Hepatocyte (in vitro differentiated cells): ENCODE data around the gene TACO1. TPM values are rescaled to one million over a fixed set of nuclear protein-coding genes. Genes with fewer than 3 reads are reported as not detected.

ENCODE experiments used
- DNase-seq: peaks from one replicate; pipeline ENCODE4 v3.0.0-alpha.2; 2016; ENCODE audit warnings: low spot score
- H2AFZ ChIP-seq: fragments of 200-600 bp; sonication (generic); 2 replicates; pipeline ENCODE4 v1.6.0; 2016; ENCODE audit warnings: antibody characterized with exemption, mild to moderate bottlenecking
- H3K27ac ChIP-seq: fragments of 200-600 bp; sonication (generic); 2 replicates; pipeline ENCODE4 v1.5.1; 2016; ENCODE audit warnings: mild to moderate bottlenecking
- H3K27me3 ChIP-seq: fragments of 200-600 bp; sonication (generic); 2 replicates; pipeline ENCODE4 v1.6.1; 2016
- H3K36me3 ChIP-seq: fragments of 200-600 bp; sonication (generic); replicated peaks from 2 replicates; pipeline ENCODE4 v1.5.1; 2016; ENCODE audit warnings: low read depth; ENCODE audit not compliant: insufficient read depth
- H3K4me1 ChIP-seq: fragments of 200-600 bp; sonication (generic); 2 replicates; pipeline ENCODE4 v1.5.1; 2016; ENCODE audit warnings: mild to moderate bottlenecking, moderate library complexity; ENCODE audit not compliant: insufficient read depth
- H3K4me2 ChIP-seq: fragments of 200-600 bp; sonication (generic); 2 replicates; pipeline ENCODE4 v1.6.0; 2016
- H3K4me3 ChIP-seq: fragments of 200-600 bp; sonication (generic); 2 replicates; pipeline ENCODE4 v1.5.1; 2016; ENCODE audit warnings: mild to moderate bottlenecking
- H3K79me2 ChIP-seq: fragments of 200-600 bp; sonication (generic); 2 replicates; pipeline ENCODE4 v1.6.0; 2017; ENCODE audit warnings: mild to moderate bottlenecking
- H3K9me2 ChIP-seq: fragments of 200-600 bp; sonication (generic); replicated peaks from 2 replicates; pipeline ENCODE4 v1.6.0; 2017; ENCODE audit warnings: mild to moderate bottlenecking; ENCODE audit not compliant: insufficient read depth
- H3K9me3 ChIP-seq: fragments of 200-600 bp; sonication (generic); 2 replicates; pipeline ENCODE4 v1.5.1; 2016; ENCODE audit warnings: low read depth, mild to moderate bottlenecking
- H4K20me1 ChIP-seq: fragments of 200-600 bp; sonication (generic); 2 replicates; pipeline ENCODE4 v1.6.0; 2016; ENCODE audit warnings: mild to moderate bottlenecking; ENCODE audit not compliant: insufficient read depth, poor library complexity, severe bottlenecking
- CTCF ChIP-seq: fragments of 200-600 bp; sonication (generic); IDR thresholded peaks from 2 replicates; pipeline ENCODE4 v1.5.1; 2016; ENCODE audit warnings: antibody characterized with exemption, mild to moderate bottlenecking; ENCODE audit not compliant: poor library complexity
- EZH2 ChIP-seq: fragments of 200-600 bp; sonication (generic); IDR thresholded peaks from 2 replicates; pipeline ENCODE4 v1.6.1; 2016; ENCODE audit warnings: antibody characterized with exemption, mild to moderate bottlenecking, borderline replicate concordance
- EZH2phosphoT487 ChIP-seq: fragments of 200-600 bp; sonication (generic); IDR thresholded peaks from one replicate; pipeline ENCODE4 v1.6.1; 2018; ENCODE audit warnings: antibody characterized with exemption, mild to moderate bottlenecking, low read depth, moderate library complexity; ENCODE audit not compliant: unreplicated experiment, severe bottlenecking
- WGBS: methylation state at CpG from one replicate; pipeline ENCODE4 v1.1.6; 2016; ENCODE audit warnings: low lambda C conversion rate; ENCODE audit errors: missing lambda C conversion rate; 5-methylcytosine and 5-hydroxymethylcytosine counted together
- polyA plus RNA-seq: library from polyadenylated mRNA; unstranded; fragments of >200 nt; fragmentation: Nextera tagmentation; extraction: Ambion mirVana; gene quantifications from 2 replicates; pipeline ENCODE4 v1.2.1, GENCODE V29; 2016
- total RNA-seq: library from RNA; depleted of rRNA; stranded (reverse); fragments of >200 nt; gene quantifications from 2 replicates; pipeline ENCODE4 v1.2.3, GENCODE V29; 2014

The TACO1 gene
- total and polyA plus RNA-seq, 2 experiments from 2014 or later, result 20.2 to 32.2 TPM

DNA sequence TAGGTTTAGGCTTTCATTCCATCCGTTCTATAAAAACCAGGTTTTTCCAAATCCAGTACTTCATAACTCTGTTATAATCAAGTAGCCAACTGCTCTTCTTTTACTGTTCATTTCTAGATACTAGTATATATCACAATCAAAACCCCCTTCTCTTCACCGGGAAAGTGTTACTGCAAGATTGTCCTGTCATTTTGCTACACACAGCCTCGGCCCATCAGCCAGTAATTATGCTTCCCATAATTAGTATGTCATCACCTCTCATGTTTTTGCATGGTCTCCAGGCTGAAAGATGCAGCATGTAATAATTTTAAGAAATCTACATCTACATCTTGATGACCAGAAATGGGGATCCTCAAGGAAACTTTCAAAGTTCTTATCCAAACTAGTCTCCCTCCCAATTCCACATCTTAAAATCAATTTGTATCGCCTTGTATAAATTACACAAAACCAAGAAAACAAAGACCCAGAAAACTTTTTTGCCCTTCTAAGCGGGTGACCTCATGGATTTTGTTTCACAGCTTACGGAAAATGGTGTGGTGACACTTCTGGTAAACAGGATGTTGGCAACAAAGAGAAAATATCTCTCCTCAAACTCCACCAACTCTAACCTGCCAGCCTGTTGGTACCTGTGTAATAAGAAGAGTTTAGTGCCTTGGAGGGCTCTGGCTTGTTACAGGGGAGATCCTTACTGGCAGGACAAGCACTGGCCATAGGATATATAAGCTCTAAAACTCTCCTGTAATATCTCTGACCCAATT lies 9.3 kb downstream of the TACO1 start:
- H3K4me2 ChIP-seq, result no peak overlapping the region
- DNase-seq, result no peak
- H3K9me2 ChIP-seq, result no peaks in the 10 kb centered on the region
- TF ChIP-seq EZH2 (no peak), EZH2phosphoT487 (no peak), CTCF (no peak)
- no peaks in the 10 kb centered on the region for H3K4me1 ChIP-seq
- H3K36me3 ChIP-seq, result no peaks in the 10 kb centered on the region
- no peaks in the 10 kb centered on the region for H3K79me2 ChIP-seq
- no peaks in the 10 kb centered on the region for H4K20me1 ChIP-seq
- H3K9me3 ChIP-seq, result no peaks in the 10 kb centered on the region
- H3K4me3 ChIP-seq, result no peak overlapping the region
- H2AFZ ChIP-seq, result no peak overlapping the region
- WGBS, result 86% methylated on average over 6 of the region's 6 CpGs
- no peaks in the 10 kb centered on the region for H3K27me3 ChIP-seq
- H3K27ac ChIP-seq, result no peak overlapping the region

GRCh38 chr17:63610854-63611253 lies 10.2 kb downstream of the TACO1 start:
- H3K36me3 ChIP-seq, result no peaks in the 10 kb centered on the region
- no peaks in the 10 kb centered on the region for H3K79me2 ChIP-seq
- no peak overlapping the region for H3K4me2 ChIP-seq
- H3K9me2 ChIP-seq, result no peaks in the 10 kb centered on the region
- no peaks in the 10 kb centered on the region for H4K20me1 ChIP-seq
- H3K9me3 ChIP-seq, result no peaks in the 10 kb centered on the region
- no peak overlapping the region for H3K27ac ChIP-seq
- no peak for DNase-seq
- TF ChIP-seq EZH2 (no peak), EZH2phosphoT487 (no peak), CTCF (no peak)
- H2AFZ ChIP-seq, result no peak overlapping the region
- WGBS, result 96% methylated on average over 10 of the region's 10 CpGs
- no peaks in the 10 kb centered on the region for H3K4me1 ChIP-seq
- H3K27me3 ChIP-seq, result no peaks in the 10 kb centered on the region
- H3K4me3 ChIP-seq, result no peak overlapping the region

- Histone ChIP-seq H3K9me3 (no peaks in the 10 kb centered on the region), H3K27ac (no peak overlapping the region), H3K4me2 (no peak overlapping the region), H3K4me1 (no peaks in the 10 kb centered on the region), H3K36me3 (no peaks in the 10 kb centered on the region), H3K79me2 (no peaks in the 10 kb centered on the region), H4K20me1 (no peaks in the 10 kb centered on the region), H3K4me3 (no peak overlapping the region), H3K9me2 (no peaks in the 10 kb centered on the region), H2AFZ (no peak overlapping the region), H3K27me3 (no peaks in the 10 kb centered on the region)
- DNase-seq, result no peak
- no peak for TF ChIP-seq CTCF
- WGBS, result 94% methylated on average over 3 of the region's 3 CpGs
Measured at GRCh38 chr17:63611354-63611753, 10.7 kb downstream of the TACO1 start.
